Skeletal muscle satellite cell (primary cell): Measurements from ENCODE around the gene MCM9.

Experiments
- H3K27me3 ChIP-seq: 2 replicates; pipeline ENCODE4 v1.7.0; 2013; ENCODE audit warnings: low read length; ENCODE audit not compliant: control insufficient read depth, insufficient read depth
- H3K36me3 ChIP-seq: 2 replicates; pipeline ENCODE4 v1.7.0; 2013; ENCODE audit warnings: mild to moderate bottlenecking, control low read depth, low read length; ENCODE audit not compliant: insufficient read depth
- H3K4me1 ChIP-seq: 2 replicates; pipeline ENCODE4 v1.7.0; 2013; ENCODE audit warnings: low read length; ENCODE audit not compliant: control insufficient read depth, insufficient read depth
- H3K4me2 ChIP-seq: 2 replicates; pipeline ENCODE4 v1.7.0; 2013; ENCODE audit warnings: mild to moderate bottlenecking, low read length
- H3K4me3 ChIP-seq: 2 replicates; pipeline ENCODE4 v1.7.0; 2013; ENCODE audit warnings: low read length
- H3K9ac ChIP-seq: 2 replicates; pipeline ENCODE4 v1.7.0; 2013; ENCODE audit warnings: mild to moderate bottlenecking, low read depth, low read length, moderate library complexity
- H3K9me3 ChIP-seq: replicated peaks from 2 replicates; pipeline ENCODE4 v1.7.0; 2013; ENCODE audit warnings: mild to moderate bottlenecking, control low read depth, low read length

Gene MCM9

GRCh38 chr6:118931436-118931835, 3.5 kb downstream of the MCM9 start:
- Histone ChIP-seq H3K4me3 (no peak overlapping the region), H3K9ac (no peak overlapping the region), H3K27me3 (no peaks in the 10 kb centered on the region), H3K4me2 (no peak overlapping the region), H3K9me3 (no peaks in the 10 kb centered on the region), H3K36me3 (peaks cover 27% of the 10 kb centered on the region), H3K4me1 (peaks cover 3% of the 10 kb centered on the region)

DNA sequence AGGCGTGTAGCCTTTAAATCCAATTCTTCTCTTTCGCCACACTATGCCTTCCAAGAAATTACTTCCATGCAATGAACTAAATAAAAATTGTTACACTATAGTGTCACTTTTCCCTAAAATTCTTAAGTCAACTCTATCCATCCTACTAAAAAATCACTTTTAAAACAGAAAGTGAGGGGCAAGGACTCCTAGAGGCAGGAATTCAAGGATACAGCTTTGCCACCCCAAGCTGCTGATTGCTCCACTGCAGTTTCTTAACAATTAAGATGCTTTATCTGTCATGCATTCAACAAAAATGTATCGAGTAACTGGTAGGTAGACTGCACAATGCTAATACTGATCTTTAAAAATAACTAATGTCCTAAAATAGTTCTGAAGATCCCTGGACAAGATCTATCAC, 4.3 kb downstream of the MCM9 start:
- H3K36me3 ChIP-seq: peaks cover 27% of the 10 kb centered on the region
- H3K4me2 ChIP-seq: no peak overlapping the region
- H3K9ac ChIP-seq: no peak overlapping the region

GRCh38 chr6:118923035-118923434, 11.9 kb downstream of the MCM9 start:
- peaks cover 35% of the 10 kb centered on the region for H3K36me3 ChIP-seq
- H3K9me3 ChIP-seq: no peaks in the 10 kb centered on the region
- H3K4me3 ChIP-seq: no peak overlapping the region

More for the DNA sequence above, 4.3 kb downstream of the MCM9 start:
- peaks cover 3% of the 10 kb centered on the region for H3K4me1 ChIP-seq
- no peak overlapping the region for H3K4me3 ChIP-seq
- H3K9me3 ChIP-seq: no peaks in the 10 kb centered on the region
- H3K27me3 ChIP-seq: no peaks in the 10 kb centered on the region

DNA sequence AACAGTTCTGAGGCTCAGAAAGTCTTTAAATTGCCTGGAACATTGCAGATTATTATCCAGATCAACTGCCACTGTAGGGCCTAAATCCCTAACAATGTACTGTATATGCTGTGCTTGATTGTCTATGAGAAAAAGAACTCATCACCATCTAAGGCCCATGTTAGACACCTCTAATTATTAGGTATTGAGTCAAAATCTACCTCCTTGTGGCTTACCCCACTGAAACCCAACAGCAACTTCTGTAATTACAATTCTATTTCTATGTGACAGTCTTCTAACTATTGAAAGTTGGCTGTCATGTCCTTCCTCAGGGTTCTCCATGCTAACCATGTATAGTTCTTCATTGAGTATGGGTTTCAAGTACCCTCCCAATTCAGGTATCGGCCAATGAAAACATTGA, 13.9 kb downstream of the MCM9 start:
- no peaks in the 10 kb centered on the region for H3K27me3 ChIP-seq
- H3K4me2 ChIP-seq: no peak overlapping the region
- no peaks in the 10 kb centered on the region for H3K4me1 ChIP-seq
- H3K9me3 ChIP-seq: no peaks in the 10 kb centered on the region
- H3K4me3 ChIP-seq: no peak overlapping the region
- no peak overlapping the region for H3K9ac ChIP-seq
- H3K36me3 ChIP-seq: peaks cover 42% of the 10 kb centered on the region

More at GRCh38 chr6:118923035-118923434, 11.9 kb downstream of the MCM9 start:
- Histone ChIP-seq H3K4me1 (no peaks in the 10 kb centered on the region), H3K4me2 (no peak overlapping the region), H3K27me3 (no peaks in the 10 kb centered on the region), H3K9ac (no peak overlapping the region)

- H3K27me3 ChIP-seq: no peaks in the 10 kb centered on the region
- H3K4me1 ChIP-seq: no peaks in the 10 kb centered on the region
- H3K36me3 ChIP-seq: peaks cover 56% of the 10 kb centered on the region
- H3K4me3 ChIP-seq: no peak overlapping the region
- H3K9me3 ChIP-seq: no peaks in the 10 kb centered on the region
- no peak overlapping the region for H3K4me2 ChIP-seq
- no peak overlapping the region for H3K9ac ChIP-seq
Observed at GRCh38 chr6:118918329-118918725, 16.6 kb downstream of the MCM9 start.

DNA sequence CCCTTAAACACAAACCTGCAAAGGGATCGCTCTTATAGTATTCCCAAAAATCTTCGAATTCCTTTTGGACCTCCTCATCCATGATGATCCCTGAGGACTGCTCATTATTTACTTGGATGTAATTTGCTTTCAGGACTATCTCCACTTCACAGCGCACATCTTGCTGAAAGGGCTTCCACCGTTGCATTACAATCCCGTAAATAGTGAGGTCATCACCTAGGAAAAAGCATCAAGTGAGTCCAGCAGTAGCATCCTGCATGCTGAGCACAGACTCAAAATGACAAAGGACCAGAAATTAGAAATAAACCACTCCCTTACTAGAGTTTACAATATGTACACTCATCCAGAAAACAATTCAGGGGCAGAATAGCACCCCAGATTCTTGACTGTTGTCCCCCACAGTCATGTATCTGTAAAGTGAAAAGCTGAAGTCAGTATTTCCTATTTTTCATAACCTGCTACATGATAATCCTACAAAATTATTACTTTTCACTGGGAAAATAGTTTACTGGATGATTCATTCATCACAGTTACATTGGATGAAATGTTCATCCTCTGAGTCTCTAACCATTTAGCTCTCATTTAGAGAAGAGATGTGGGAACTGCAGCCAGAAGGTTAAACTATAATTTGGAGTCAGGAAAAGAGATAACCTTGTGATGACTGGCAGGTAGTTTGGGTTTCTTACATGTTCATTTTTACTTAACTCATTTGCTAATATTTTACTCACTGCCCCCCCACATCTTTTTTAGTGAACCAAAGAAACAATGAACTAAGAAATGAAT, 17.2 kb downstream of the MCM9 start:
- H3K36me3 ChIP-seq: peaks cover 62% of the 10 kb centered on the region
- no peak overlapping the region for H3K4me3 ChIP-seq
- H3K9ac ChIP-seq: no peak overlapping the region
- H3K27me3 ChIP-seq: no peaks in the 10 kb centered on the region
- H3K4me2 ChIP-seq: no peak overlapping the region
- no peaks in the 10 kb centered on the region for H3K9me3 ChIP-seq
- no peaks in the 10 kb centered on the region for H3K4me1 ChIP-seq

- H3K4me1 ChIP-seq: no peaks in the 10 kb centered on the region
- no peaks in the 10 kb centered on the region for H3K9me3 ChIP-seq
- no peak overlapping the region for H3K9ac ChIP-seq
- H3K36me3 ChIP-seq: peaks cover 56% of the 10 kb centered on the region
- no peak overlapping the region for H3K4me2 ChIP-seq
- H3K4me3 ChIP-seq: no peak overlapping the region
- no peaks in the 10 kb centered on the region for H3K27me3 ChIP-seq
Observed at GRCh38 chr6:118914598-118914997, 20.4 kb downstream of the MCM9 start.

DNA sequence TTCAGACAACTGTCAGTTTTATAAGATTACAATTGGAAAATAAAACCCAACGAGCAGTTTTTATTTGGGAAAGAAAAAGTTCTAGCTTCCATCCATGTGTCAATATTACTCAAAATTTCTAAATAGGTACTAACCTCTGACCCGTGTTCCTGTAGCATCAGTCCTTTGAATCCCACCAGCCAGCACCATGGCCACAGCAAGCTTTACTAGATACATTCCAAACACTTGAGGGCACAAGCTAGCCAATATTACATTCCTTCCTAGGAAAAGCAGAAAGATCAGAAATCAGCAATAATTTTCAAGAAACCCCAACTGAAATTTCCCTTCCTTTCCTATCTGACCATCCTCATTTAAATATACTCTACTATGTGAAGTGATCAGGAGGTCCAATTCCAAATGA, 21.8 kb downstream of the MCM9 start:
- no peak overlapping the region for H3K4me2 ChIP-seq
- H3K36me3 ChIP-seq: peaks cover 65% of the 10 kb centered on the region
- H3K27me3 ChIP-seq: no peaks in the 10 kb centered on the region
- no peaks in the 10 kb centered on the region for H3K4me1 ChIP-seq
- H3K4me3 ChIP-seq: no peak overlapping the region
- no peak overlapping the region for H3K9ac ChIP-seq
- no peaks in the 10 kb centered on the region for H3K9me3 ChIP-seq

DNA sequence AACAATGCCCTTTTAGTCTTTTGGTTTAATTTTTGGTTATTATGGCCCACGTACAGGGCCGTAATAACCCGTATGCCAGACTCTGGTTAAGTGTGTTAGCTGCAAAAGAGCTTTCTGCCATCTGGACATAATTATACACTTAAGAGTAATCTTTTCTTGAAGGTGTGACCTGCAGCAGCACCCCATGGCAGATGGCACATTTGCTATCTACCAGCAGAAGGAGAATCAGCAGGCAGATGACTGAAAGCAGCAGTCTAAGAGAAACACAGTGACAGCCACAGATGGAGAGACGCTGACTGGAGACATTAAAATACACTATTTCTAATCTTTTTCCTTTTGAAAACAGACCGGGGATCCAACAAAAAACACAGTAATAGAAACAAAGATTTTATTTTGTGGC, 22.3 kb downstream of the MCM9 start:
- H3K9ac ChIP-seq: no peak overlapping the region
- H3K36me3 ChIP-seq: peaks cover 69% of the 10 kb centered on the region
- no peak overlapping the region for H3K4me3 ChIP-seq
- no peak overlapping the region for H3K4me2 ChIP-seq
- no peaks in the 10 kb centered on the region for H3K9me3 ChIP-seq
- H3K4me1 ChIP-seq: no peaks in the 10 kb centered on the region
- H3K27me3 ChIP-seq: no peaks in the 10 kb centered on the region

- H3K27me3 ChIP-seq: no peaks in the 10 kb centered on the region
- no peak overlapping the region for H3K4me3 ChIP-seq
- H3K4me1 ChIP-seq: no peaks in the 10 kb centered on the region
- no peak overlapping the region for H3K9ac ChIP-seq
- H3K9me3 ChIP-seq: no peaks in the 10 kb centered on the region
- H3K36me3 ChIP-seq: peaks cover 70% of the 10 kb centered on the region
- H3K4me2 ChIP-seq: no peak overlapping the region
Observed at GRCh38 chr6:118908441-118908840, 26.5 kb downstream of the MCM9 start.

- Histone ChIP-seq H3K36me3 (peaks cover 73% of the 10 kb centered on the region), H3K9ac (no peak overlapping the region), H3K4me1 (peaks cover 9% of the 10 kb centered on the region), H3K27me3 (no peaks in the 10 kb centered on the region), H3K4me3 (no peak overlapping the region), H3K9me3 (no peaks in the 10 kb centered on the region), H3K4me2 (no peak overlapping the region)
Observed at GRCh38 chr6:118905851-118906250, 29.1 kb downstream of the MCM9 start.

DNA sequence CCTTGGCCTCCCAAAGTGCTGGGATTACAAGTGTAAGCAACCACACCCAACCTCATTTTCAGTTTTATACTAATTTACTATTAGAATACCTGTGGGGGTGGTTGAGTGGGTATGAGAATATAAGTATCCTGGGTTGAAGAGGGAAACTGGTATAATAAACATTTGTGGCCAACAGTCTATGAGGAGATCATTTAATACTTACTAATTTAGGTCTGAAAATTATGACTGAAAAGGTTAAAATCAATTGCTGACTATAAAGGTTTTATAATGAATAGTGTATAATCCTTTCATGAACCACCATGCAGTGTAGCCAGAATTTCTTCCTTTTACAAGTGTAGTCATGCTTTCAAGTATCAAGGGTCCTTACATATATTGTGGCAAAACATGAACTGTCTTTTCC, 29.9 kb downstream of the MCM9 start:
- Histone ChIP-seq H3K36me3 (peaks cover 70% of the 10 kb centered on the region), H3K9me3 (no peaks in the 10 kb centered on the region), H3K4me1 (peaks cover 9% of the 10 kb centered on the region), H3K4me3 (no peak overlapping the region), H3K27me3 (no peaks in the 10 kb centered on the region), H3K4me2 (no peak overlapping the region), H3K9ac (no peak overlapping the region)
